ENCODE results near the gene FUT2.
"Not testable (repeated sequence)": the region's sequence is repeated elsewhere in the genome, so short reads cannot be mapped to it uniquely, and the experiment has no call there.

Gene FUT2

GRCh38 chr19:48686088-48686487, 9.7 kb upstream of the FUT2 start:
- H3K9me3 ChIP-seq (ENCODE audit: insufficient read depth, low read depth, low read length), result no peaks in the 10 kb centered on the region
- no peak overlapping the region for H3K4me3 ChIP-seq (ENCODE audit: low read length)
- H3K9ac ChIP-seq (ENCODE audit: low read depth, low read length), result no peak overlapping the region
- no peak overlapping the region for H3K27ac ChIP-seq (ENCODE audit: low read length)
- no peaks in the 10 kb centered on the region for H3K36me3 ChIP-seq (ENCODE audit: insufficient read depth, low read depth, low read length)
- H3K4me1 ChIP-seq (ENCODE audit: insufficient read depth, low read length), result no peaks in the 10 kb centered on the region
- no peaks in the 10 kb centered on the region for H3K27me3 ChIP-seq (ENCODE audit: insufficient read depth, low read length)

- not testable (repeated sequence) for H3K4me1 ChIP-seq (ENCODE audit: insufficient read depth, low read length); H3K27me3 ChIP-seq (ENCODE audit: insufficient read depth, low read length); H3K36me3 ChIP-seq (ENCODE audit: insufficient read depth, low read depth, low read length); H3K27ac ChIP-seq (ENCODE audit: low read length); H3K9ac ChIP-seq (ENCODE audit: low read depth, low read length); H3K4me3 ChIP-seq (ENCODE audit: low read length); H3K9me3 ChIP-seq (ENCODE audit: insufficient read depth, low read depth, low read length)
These were observed 9.1 kb upstream of the FUT2 start for GRCh38 chr19:48686637-48687036.

DNA sequence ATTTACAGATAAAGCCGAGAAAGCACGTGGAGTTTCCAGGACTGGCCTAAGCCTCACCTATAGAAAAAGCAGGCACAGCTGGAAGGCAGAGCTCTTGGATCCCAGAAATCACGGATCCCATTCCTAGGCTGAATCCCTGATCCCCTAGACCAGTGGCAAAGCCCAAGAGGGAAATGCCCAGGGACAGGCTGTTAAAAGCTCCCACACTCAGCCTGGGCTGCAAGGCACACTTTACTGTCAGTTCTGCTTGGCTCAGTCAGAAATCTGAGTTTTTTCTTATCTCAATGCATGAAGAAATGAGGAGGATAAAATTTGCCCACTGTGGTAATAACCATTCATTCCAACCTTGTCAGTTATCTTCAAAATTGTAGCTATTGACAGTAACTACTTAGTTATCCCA, 8.0 kb upstream of the FUT2 start:
- Histone ChIP-seq H3K4me1 (ENCODE audit: insufficient read depth, low read length) (no peaks in the 10 kb centered on the region), H3K4me3 (ENCODE audit: low read length) (no peak overlapping the region), H3K27ac (ENCODE audit: low read length) (no peak overlapping the region), H3K27me3 (ENCODE audit: insufficient read depth, low read length) (no peaks in the 10 kb centered on the region), H3K36me3 (ENCODE audit: insufficient read depth, low read depth, low read length) (no peaks in the 10 kb centered on the region), H3K9ac (ENCODE audit: low read depth, low read length) (no peak overlapping the region), H3K9me3 (ENCODE audit: insufficient read depth, low read depth, low read length) (no peaks in the 10 kb centered on the region)

DNA sequence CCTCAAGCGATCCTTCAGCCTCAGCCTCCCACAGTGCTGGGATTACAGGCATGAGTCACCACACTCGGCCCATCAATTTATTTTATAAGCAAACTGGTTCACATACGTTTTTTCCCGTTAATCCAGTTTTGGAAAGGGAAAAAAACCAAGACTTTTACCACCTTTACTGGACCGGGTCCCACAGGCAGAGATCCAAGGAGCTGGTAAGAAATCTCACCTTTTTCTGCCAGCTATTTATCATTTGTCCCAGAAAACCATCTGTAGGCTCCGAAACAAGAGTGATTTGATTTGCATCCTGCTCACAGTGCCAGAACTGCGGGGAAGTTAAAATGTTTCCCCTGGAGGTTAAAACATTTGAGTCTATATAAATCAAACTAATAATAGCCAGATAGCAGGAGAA, 6.3 kb upstream of the FUT2 start:
- H3K36me3 ChIP-seq (ENCODE audit: insufficient read depth, low read depth, low read length), result no peaks in the 10 kb centered on the region
- H3K27me3 ChIP-seq (ENCODE audit: insufficient read depth, low read length), result no peaks in the 10 kb centered on the region
- H3K27ac ChIP-seq (ENCODE audit: low read length), result no peak overlapping the region
- no peaks in the 10 kb centered on the region for H3K4me1 ChIP-seq (ENCODE audit: insufficient read depth, low read length)
- H3K4me3 ChIP-seq (ENCODE audit: low read length), result no peak overlapping the region
- H3K9ac ChIP-seq (ENCODE audit: low read depth, low read length), result no peak overlapping the region
- H3K9me3 ChIP-seq (ENCODE audit: insufficient read depth, low read depth, low read length), result no peaks in the 10 kb centered on the region

DNA sequence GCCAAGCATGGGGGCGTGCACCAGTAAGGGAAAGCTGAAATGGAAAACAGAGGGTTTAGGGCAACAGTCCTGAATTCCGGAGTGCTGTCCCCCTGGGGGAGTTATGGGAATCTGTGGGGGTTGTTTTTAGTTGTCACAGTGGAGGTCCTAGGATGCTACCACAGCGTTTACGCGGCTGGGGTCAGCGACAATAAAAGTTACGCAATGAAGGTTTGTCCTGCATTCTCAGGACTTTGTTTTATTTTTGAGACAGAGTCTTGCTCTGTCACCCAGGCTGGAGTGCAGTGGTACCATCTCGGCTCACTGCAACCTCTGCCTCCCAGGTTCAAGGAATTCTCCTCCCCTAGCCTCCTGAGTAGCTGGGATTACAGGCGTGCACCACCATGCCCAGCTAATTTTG, 2.1 kb upstream of the FUT2 start:
- H3K36me3 ChIP-seq (ENCODE audit: insufficient read depth, low read depth, low read length); H3K4me3 ChIP-seq (ENCODE audit: low read length); H3K4me1 ChIP-seq (ENCODE audit: insufficient read depth, low read length); H3K9me3 ChIP-seq (ENCODE audit: insufficient read depth, low read depth, low read length); H3K27ac ChIP-seq (ENCODE audit: low read length); H3K9ac ChIP-seq (ENCODE audit: low read depth, low read length): not testable (repeated sequence)
- H3K27me3 ChIP-seq (ENCODE audit: insufficient read depth, low read length), result peaks cover 18% of the 10 kb centered on the region

GRCh38 chr19:48696353-48697010, 711 bp downstream of the FUT2 start:
- no peak overlapping the region for H3K27ac ChIP-seq (ENCODE audit: low read length)
- H3K9ac ChIP-seq (ENCODE audit: low read depth, low read length), result peak overlapping the region; percentile 81; the same call in 1 of the 2 replicates
- H3K4me1 ChIP-seq (ENCODE audit: insufficient read depth, low read length), result no peaks in the 10 kb centered on the region
- no peaks in the 10 kb centered on the region for H3K9me3 ChIP-seq (ENCODE audit: insufficient read depth, low read depth, low read length)
- H3K27me3 ChIP-seq (ENCODE audit: insufficient read depth, low read length), result peaks cover 18% of the 10 kb centered on the region
- no peaks in the 10 kb centered on the region for H3K36me3 ChIP-seq (ENCODE audit: insufficient read depth, low read depth, low read length)
- H3K4me3 ChIP-seq (ENCODE audit: low read length), result peak overlapping the region; percentile 93

GRCh38 chr19:48698046-48698445, 2.3 kb downstream of the FUT2 start:
- H3K27me3 ChIP-seq (ENCODE audit: insufficient read depth, low read length), result peaks cover 18% of the 10 kb centered on the region
- H3K4me1 ChIP-seq (ENCODE audit: insufficient read depth, low read length), result no peaks in the 10 kb centered on the region
- H3K4me3 ChIP-seq (ENCODE audit: low read length), result no peak overlapping the region
- H3K9ac ChIP-seq (ENCODE audit: low read depth, low read length), result no peak overlapping the region
- no peak overlapping the region for H3K27ac ChIP-seq (ENCODE audit: low read length)
- H3K36me3 ChIP-seq (ENCODE audit: insufficient read depth, low read depth, low read length), result no peaks in the 10 kb centered on the region
- no peaks in the 10 kb centered on the region for H3K9me3 ChIP-seq (ENCODE audit: insufficient read depth, low read depth, low read length)

DNA sequence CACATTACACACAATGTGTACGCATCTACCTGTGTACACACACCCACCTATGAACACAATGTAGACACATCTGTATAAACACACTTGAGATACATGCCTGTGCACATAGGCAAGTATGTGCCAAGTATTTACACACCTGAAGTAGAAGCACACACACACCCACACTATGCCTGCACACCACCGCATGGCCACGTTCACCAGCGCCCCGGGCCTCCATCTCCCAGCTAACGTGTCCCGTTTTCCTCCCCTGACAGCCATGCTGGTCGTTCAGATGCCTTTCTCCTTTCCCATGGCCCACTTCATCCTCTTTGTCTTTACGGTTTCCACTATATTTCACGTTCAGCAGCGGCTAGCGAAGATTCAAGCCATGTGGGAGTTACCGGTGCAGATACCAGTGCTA, 6.9 kb downstream of the FUT2 start:
- H3K9ac ChIP-seq (ENCODE audit: low read depth, low read length), result no peak overlapping the region
- no peak overlapping the region for H3K27ac ChIP-seq (ENCODE audit: low read length)
- no peaks in the 10 kb centered on the region for H3K36me3 ChIP-seq (ENCODE audit: insufficient read depth, low read depth, low read length)
- H3K4me3 ChIP-seq (ENCODE audit: low read length), result no peak overlapping the region
- no peaks in the 10 kb centered on the region for H3K9me3 ChIP-seq (ENCODE audit: insufficient read depth, low read depth, low read length)
- H3K4me1 ChIP-seq (ENCODE audit: insufficient read depth, low read length), result no peaks in the 10 kb centered on the region
- peaks cover under 1% of the 10 kb centered on the region; the same call in 1 of the 2 replicates for H3K27me3 ChIP-seq (ENCODE audit: insufficient read depth, low read length)

GRCh38 chr19:48703316-48703715, 7.5 kb downstream of the FUT2 start:
- Histone ChIP-seq H3K36me3 (ENCODE audit: insufficient read depth, low read depth, low read length) (no peaks in the 10 kb centered on the region), H3K27ac (ENCODE audit: low read length) (no peak overlapping the region), H3K27me3 (ENCODE audit: insufficient read depth, low read length) (no peaks in the 10 kb centered on the region), H3K9me3 (ENCODE audit: insufficient read depth, low read depth, low read length) (no peaks in the 10 kb centered on the region), H3K9ac (ENCODE audit: low read depth, low read length) (no peak overlapping the region), H3K4me3 (ENCODE audit: low read length) (no peak overlapping the region), H3K4me1 (ENCODE audit: insufficient read depth, low read length) (no peaks in the 10 kb centered on the region)

- Histone ChIP-seq H3K9me3 (ENCODE audit: insufficient read depth, low read depth, low read length) (no peaks in the 10 kb centered on the region), H3K36me3 (ENCODE audit: insufficient read depth, low read depth, low read length) (no peaks in the 10 kb centered on the region), H3K27me3 (ENCODE audit: insufficient read depth, low read length) (no peaks in the 10 kb centered on the region), H3K27ac (ENCODE audit: low read length) (no peak overlapping the region), H3K9ac (ENCODE audit: low read depth, low read length) (no peak overlapping the region), H3K4me3 (ENCODE audit: low read length) (no peak overlapping the region), H3K4me1 (ENCODE audit: insufficient read depth, low read length) (no peaks in the 10 kb centered on the region)
These were observed 9.7 kb downstream of the FUT2 start for GRCh38 chr19:48705431-48705830.

GRCh38 chr19:48708471-48708870, 12.7 kb downstream of the FUT2 start:
- Histone ChIP-seq H3K27ac (ENCODE audit: low read length) (no peak overlapping the region), H3K36me3 (ENCODE audit: insufficient read depth, low read depth, low read length) (no peaks in the 10 kb centered on the region), H3K9me3 (ENCODE audit: insufficient read depth, low read depth, low read length) (no peaks in the 10 kb centered on the region), H3K4me1 (ENCODE audit: insufficient read depth, low read length) (0 out of 2 replicates have a peak, but pooled peaks cover 3% of the 10 kb centered on the region), H3K4me3 (ENCODE audit: low read length) (no peak overlapping the region), H3K27me3 (ENCODE audit: insufficient read depth, low read length) (no peaks in the 10 kb centered on the region), H3K9ac (ENCODE audit: low read depth, low read length) (no peak overlapping the region)

DNA sequence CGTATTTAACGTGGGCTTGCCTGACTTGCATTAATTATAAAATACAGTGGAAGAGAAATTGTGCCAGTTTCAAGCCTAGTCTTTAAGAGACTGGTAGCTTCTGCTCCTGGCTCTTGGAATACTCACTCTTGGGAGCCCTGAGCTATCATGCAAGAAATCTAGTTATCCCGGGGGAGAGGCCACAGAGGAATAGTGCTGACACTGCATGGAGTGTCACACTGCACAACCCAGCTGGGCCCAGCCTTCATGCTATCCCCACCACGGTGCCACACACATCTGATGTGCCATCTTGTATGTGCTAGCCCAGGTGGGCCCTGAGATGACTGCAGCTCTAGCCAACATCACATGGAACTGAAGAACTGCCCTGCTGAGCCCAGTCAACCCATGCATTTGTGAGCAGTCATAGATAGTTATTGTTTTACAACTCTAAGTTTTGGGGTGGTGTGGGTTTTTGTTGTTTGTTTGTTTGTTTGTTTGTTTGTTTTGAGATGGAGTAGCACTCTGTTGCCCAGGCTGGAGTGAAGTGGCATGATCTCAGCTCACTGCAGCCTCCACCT, 15.4 kb downstream of the FUT2 start:
- no peaks in the 10 kb centered on the region for H3K36me3 ChIP-seq (ENCODE audit: insufficient read depth, low read depth, low read length)
- H3K4me1 ChIP-seq (ENCODE audit: insufficient read depth, low read length), result peaks cover 7% of the 10 kb centered on the region; the same call in 1 of the 2 replicates
- H3K27ac ChIP-seq (ENCODE audit: low read length), result no peak overlapping the region
- H3K9me3 ChIP-seq (ENCODE audit: insufficient read depth, low read depth, low read length), result no peaks in the 10 kb centered on the region
- no peak overlapping the region for H3K4me3 ChIP-seq (ENCODE audit: low read length)
- H3K27me3 ChIP-seq (ENCODE audit: insufficient read depth, low read length), result no peaks in the 10 kb centered on the region
- H3K9ac ChIP-seq (ENCODE audit: low read depth, low read length), result no peak overlapping the region

All from iPS-20b (cell line).